ENCODE measurements around the gene RC3H2. TPM values are rescaled to one million over a fixed set of nuclear protein-coding genes. Genes with fewer than 3 reads are reported as not detected.
"Not testable (repeated sequence)": the region's sequence is repeated elsewhere in the genome, so short reads cannot be mapped to it uniquely, and the experiment has no call there.

The RC3H2 gene
- total RNA-seq, 1 donor from 2014 or later: 38.3 TPM

- intact Hi-C loops (cut with micrococcal nuclease); H3K4me3 Mint-ChIP-seq (ENCODE audit: low read depth); H3K9me3 Mint-ChIP-seq; DNase-seq (ENCODE audit: low spot score); H3K27me3 Mint-ChIP-seq (ENCODE audit: low read depth); H3K4me1 Mint-ChIP-seq (ENCODE audit: low read depth); H3K27ac Mint-ChIP-seq: not testable (repeated sequence)
- H3K36me3 Mint-ChIP-seq (ENCODE audit: low read depth): peaks cover 65% of the 10 kb centered on the region
These were observed 52.9 kb downstream of the RC3H2 start for GRCh38 chr9:122852085-122852786.

GRCh38 chr9:122848256-122848943, 56.8 kb downstream of the RC3H2 start:
- no peaks in the 10 kb centered on the region for H3K9me3 Mint-ChIP-seq
- peak overlapping the region; percentile 42 for H3K27ac Mint-ChIP-seq
- no peak for DNase-seq (ENCODE audit: low spot score)
- H3K4me1 Mint-ChIP-seq (ENCODE audit: low read depth): peaks cover 26% of the 10 kb centered on the region
- H3K27me3 Mint-ChIP-seq (ENCODE audit: low read depth): no peaks in the 10 kb centered on the region
- H3K4me3 Mint-ChIP-seq (ENCODE audit: low read depth): no peak overlapping the region
- peaks cover 55% of the 10 kb centered on the region for H3K36me3 Mint-ChIP-seq (ENCODE audit: low read depth)
- intact Hi-C loops (cut with micrococcal nuclease): loop anchor here (5.0 kb wide), 1 partner anchor 144 kb away; no protein-coding TSS in a partner anchor

- DNase-seq (ENCODE audit: low spot score): no peak
- Mint-ChIP-seq H3K27me3 (ENCODE audit: low read depth) (no peaks in the 10 kb centered on the region), H3K27ac (peak overlapping the region; percentile 86), H3K4me3 (ENCODE audit: low read depth) (peak overlapping the region; percentile 30), H3K36me3 (ENCODE audit: low read depth) (peaks cover 57% of the 10 kb centered on the region), H3K4me1 (ENCODE audit: low read depth) (peaks cover 26% of the 10 kb centered on the region), H3K9me3 (no peaks in the 10 kb centered on the region)
- intact Hi-C loops (cut with micrococcal nuclease): loop anchor here (1.0 to 5.0 kb wide), 2 partner anchors 39 to 146 kb away; no protein-coding TSS in a partner anchor
These were observed 58.7 kb downstream of the RC3H2 start for GRCh38 chr9:122846371-122846940.

- no peak overlapping the region for H3K4me3 Mint-ChIP-seq (ENCODE audit: low read depth)
- H3K27me3 Mint-ChIP-seq (ENCODE audit: low read depth): no peaks in the 10 kb centered on the region
- no peak for DNase-seq (ENCODE audit: low spot score)
- H3K4me1 Mint-ChIP-seq (ENCODE audit: low read depth): peaks cover 26% of the 10 kb centered on the region
- intact Hi-C loops (cut with micrococcal nuclease): loop anchor here (5.0 kb wide), 1 partner anchor 147 kb away; no protein-coding TSS in a partner anchor
- H3K27ac Mint-ChIP-seq: no peak overlapping the region
- H3K9me3 Mint-ChIP-seq: no peaks in the 10 kb centered on the region
- H3K36me3 Mint-ChIP-seq (ENCODE audit: low read depth): peaks cover 46% of the 10 kb centered on the region
These were observed 60.0 kb downstream of the RC3H2 start for GRCh38 chr9:122845116-122845515.

GRCh38 chr9:122844137-122844536, 61.0 kb downstream of the RC3H2 start:
- H3K36me3 Mint-ChIP-seq (ENCODE audit: low read depth): peaks cover 40% of the 10 kb centered on the region
- no peak overlapping the region for H3K27ac Mint-ChIP-seq
- H3K9me3 Mint-ChIP-seq: no peaks in the 10 kb centered on the region
- no peaks in the 10 kb centered on the region for H3K27me3 Mint-ChIP-seq (ENCODE audit: low read depth)
- intact Hi-C loops (cut with micrococcal nuclease): no loop called here
- H3K4me1 Mint-ChIP-seq (ENCODE audit: low read depth): peaks cover 26% of the 10 kb centered on the region
- no peak for DNase-seq (ENCODE audit: low spot score)
- H3K4me3 Mint-ChIP-seq (ENCODE audit: low read depth): no peak overlapping the region

GRCh38 chr9:122841501-122841900, 63.7 kb downstream of the RC3H2 start:
- Mint-ChIP-seq H3K4me1 (ENCODE audit: low read depth) (peaks cover 21% of the 10 kb centered on the region), H3K27me3 (ENCODE audit: low read depth) (no peaks in the 10 kb centered on the region), H3K27ac (no peak overlapping the region), H3K4me3 (ENCODE audit: low read depth) (no peak overlapping the region), H3K9me3 (no peaks in the 10 kb centered on the region), H3K36me3 (ENCODE audit: low read depth) (peaks cover 22% of the 10 kb centered on the region)
- intact Hi-C loops (cut with micrococcal nuclease): no loop called here
- no peak for DNase-seq (ENCODE audit: low spot score)

GRCh38 chr9:122838441-122838840, 66.7 kb downstream of the RC3H2 start:
- DNase-seq (ENCODE audit: low spot score); H3K27me3 Mint-ChIP-seq (ENCODE audit: low read depth); H3K27ac Mint-ChIP-seq; H3K9me3 Mint-ChIP-seq; intact Hi-C loops (cut with micrococcal nuclease); H3K36me3 Mint-ChIP-seq (ENCODE audit: low read depth); H3K4me3 Mint-ChIP-seq (ENCODE audit: low read depth): not testable (repeated sequence)
- H3K4me1 Mint-ChIP-seq (ENCODE audit: low read depth): peaks cover 20% of the 10 kb centered on the region

GRCh38 chr9:122837266-122837850, 67.8 kb downstream of the RC3H2 start:
- Mint-ChIP-seq H3K4me3 (ENCODE audit: low read depth) (no peak overlapping the region), H3K9me3 (no peaks in the 10 kb centered on the region), H3K27me3 (ENCODE audit: low read depth) (no peaks in the 10 kb centered on the region), H3K27ac (no peak overlapping the region), H3K4me1 (ENCODE audit: low read depth) (peaks cover 20% of the 10 kb centered on the region), H3K36me3 (ENCODE audit: low read depth) (no peaks in the 10 kb centered on the region)
- no peak for DNase-seq (ENCODE audit: low spot score)
- intact Hi-C loops (cut with micrococcal nuclease): no loop called here

GRCh38 chr9:122835313-122835731, 69.8 kb downstream of the RC3H2 start:
- peaks cover 20% of the 10 kb centered on the region for H3K4me1 Mint-ChIP-seq (ENCODE audit: low read depth)
- intact Hi-C loops (cut with micrococcal nuclease): no loop called here
- H3K27ac Mint-ChIP-seq: peak overlapping the region; percentile 61
- DNase-seq (ENCODE audit: low spot score): no peak
- H3K4me3 Mint-ChIP-seq (ENCODE audit: low read depth): peak overlapping the region; percentile 6
- H3K36me3 Mint-ChIP-seq (ENCODE audit: low read depth): no peaks in the 10 kb centered on the region
- no peaks in the 10 kb centered on the region for H3K27me3 Mint-ChIP-seq (ENCODE audit: low read depth)
- no peaks in the 10 kb centered on the region for H3K9me3 Mint-ChIP-seq

- H3K27ac Mint-ChIP-seq: no peak overlapping the region
- H3K27me3 Mint-ChIP-seq (ENCODE audit: low read depth): no peaks in the 10 kb centered on the region
- intact Hi-C loops (cut with micrococcal nuclease): no loop called here
- no peaks in the 10 kb centered on the region for H3K9me3 Mint-ChIP-seq
- peaks cover 20% of the 10 kb centered on the region for H3K4me1 Mint-ChIP-seq (ENCODE audit: low read depth)
- no peak for DNase-seq (ENCODE audit: low spot score)
- H3K4me3 Mint-ChIP-seq (ENCODE audit: low read depth): no peak overlapping the region
- H3K36me3 Mint-ChIP-seq (ENCODE audit: low read depth): no peaks in the 10 kb centered on the region
These were observed 73.0 kb downstream of the RC3H2 start for GRCh38 chr9:122832194-122832593.

- peak overlapping the region; percentile 91 for H3K27ac Mint-ChIP-seq
- not testable (repeated sequence) for H3K27me3 Mint-ChIP-seq (ENCODE audit: low read depth); H3K9me3 Mint-ChIP-seq; DNase-seq (ENCODE audit: low spot score)
- H3K36me3 Mint-ChIP-seq (ENCODE audit: low read depth): peaks cover 18% of the 10 kb centered on the region
- intact Hi-C loops (cut with micrococcal nuclease): loop anchor here (2.0 to 5.0 kb wide), 3 partner anchors 76 to 564 kb away; partner anchors contain the start of genes MRRF, RBM18, RC3H2 and STRBP
- peak overlapping the region; percentile 95 for H3K4me3 Mint-ChIP-seq (ENCODE audit: low read depth)
- H3K4me1 Mint-ChIP-seq (ENCODE audit: low read depth): peaks cover 19% of the 10 kb centered on the region
These were observed 76.2 kb downstream of the RC3H2 start for GRCh38 chr9:122828965-122829284.

- Mint-ChIP-seq H3K9me3 (no peaks in the 10 kb centered on the region), H3K4me1 (ENCODE audit: low read depth) (peaks cover 19% of the 10 kb centered on the region), H3K27ac (peak overlapping the region; percentile 91), H3K27me3 (ENCODE audit: low read depth) (no peaks in the 10 kb centered on the region), H3K4me3 (ENCODE audit: low read depth) (peak overlapping the region; percentile 95), H3K36me3 (ENCODE audit: low read depth) (peaks cover 26% of the 10 kb centered on the region)
- DNase-seq (ENCODE audit: low spot score): no peak
- intact Hi-C loops (cut with micrococcal nuclease): loop anchor here (2.0 to 5.0 kb wide), 3 partner anchors 77 to 563 kb away; partner anchors contain the start of genes MRRF, RBM18, RC3H2 and STRBP
These were observed 77.4 kb downstream of the RC3H2 start for GRCh38 chr9:122827761-122828093.

GRCh38 chr9:122822938-122823337, 82.2 kb downstream of the RC3H2 start:
- intact Hi-C loops (cut with micrococcal nuclease): no loop called here
- H3K27ac Mint-ChIP-seq: no peak overlapping the region
- H3K9me3 Mint-ChIP-seq: no peaks in the 10 kb centered on the region
- H3K36me3 Mint-ChIP-seq (ENCODE audit: low read depth): peaks cover 52% of the 10 kb centered on the region
- DNase-seq (ENCODE audit: low spot score): no peak
- no peak overlapping the region for H3K4me3 Mint-ChIP-seq (ENCODE audit: low read depth)
- H3K27me3 Mint-ChIP-seq (ENCODE audit: low read depth): no peaks in the 10 kb centered on the region
- H3K4me1 Mint-ChIP-seq (ENCODE audit: low read depth): peaks cover 21% of the 10 kb centered on the region
